ENCODE data around the gene CCNQ.

- TF ChIP-seq CTCF (IDR thresholded peaks at IDR 0.05) (no peak), POLR2A (IDR thresholded peaks at IDR 0.05) (no peak)
These were observed 13.5 kb upstream of the CCNQ start for GRCh38 chrX:153612413-153612812.

All from testis (tissue), 2 donors.